HepG2 (cell line): ENCODE results near the gene PHRF1. TPM values are rescaled to one million over a fixed set of nuclear protein-coding genes. Genes with fewer than 3 reads are reported as not detected.

Experiments
- ATAD3A ChIP-seq: sonication (generic); formaldehyde crosslinking; IDR thresholded peaks from 2 replicates; pipeline ENCODE4 v1.4.0; 2020; ENCODE audit warnings: missing genetic modification reagents
- JUNB ChIP-seq: sonication (generic); formaldehyde crosslinking; IDR thresholded peaks from 2 replicates; pipeline ENCODE4 v1.8.0; 2022; ENCODE audit warnings: missing genetic modification reagents, mild to moderate bottlenecking, borderline replicate concordance
- KLF12 ChIP-seq: sonication (generic); formaldehyde crosslinking; IDR thresholded peaks from 2 replicates; pipeline ENCODE4 v1.4.0; 2020; ENCODE audit warnings: missing genetic modification reagents, borderline replicate concordance
- MXD3 ChIP-seq: IDR thresholded peaks from 2 replicates; pipeline ENCODE4 v1.6.1; 2016; ENCODE audit warnings: mild to moderate bottlenecking, missing biosample characterization, missing genetic modification reagents
- NCOA2 ChIP-seq: sonication (generic); formaldehyde crosslinking; IDR thresholded peaks from 2 replicates; pipeline ENCODE4 v1.8.0; 2022; ENCODE audit warnings: inconsistent platforms
- NR0B2 ChIP-seq: sonication (generic); formaldehyde crosslinking; IDR thresholded peaks from 2 replicates; pipeline ENCODE4 v1.4.0; 2020; ENCODE audit warnings: mild to moderate bottlenecking, missing genetic modification reagents
- POGK ChIP-seq: sonication (generic); formaldehyde crosslinking; conservative IDR thresholded peaks from 2 replicates; pipeline ENCODE4 v1.8.0; 2022; ENCODE audit warnings: mild to moderate bottlenecking, moderate library complexity, missing genetic modification reagents
- RFX3 ChIP-seq: IDR thresholded peaks from 2 replicates; pipeline ENCODE4 v1.6.1; 2016; ENCODE audit warnings: missing biosample characterization, missing genetic modification reagents
- RXRB ChIP-seq: IDR thresholded peaks from 2 replicates; pipeline ENCODE4 v1.6.1; 2016; ENCODE audit warnings: borderline replicate concordance, missing genetic modification reagents, missing compliant biosample characterization
- STAG1 ChIP-seq: sonication (generic); formaldehyde crosslinking; IDR thresholded peaks from 2 replicates; pipeline ENCODE4 v1.4.0; 2020; ENCODE audit warnings: missing genetic modification reagents
- TGIF2 ChIP-seq: IDR thresholded peaks from 2 replicates; pipeline ENCODE4 v1.6.1; 2016; ENCODE audit warnings: control low read depth, missing compliant biosample characterization
- ZBTB40 ChIP-seq, 2 experiments: fragments of 450-650 bp in 1 of 2; sonication (generic) in 1 of 2; formaldehyde crosslinking in 1 of 2; IDR thresholded peaks; 2 replicates each; pipeline versions ENCODE4 v1.6.1 to v1.8.0; 2016 to 2022; ENCODE audit warnings: antibody characterized with exemption in 1 of 2, mild to moderate bottlenecking in 1 of 2, missing genetic modification reagents in 1 of 2
- ZFX ChIP-seq: sonication (generic); formaldehyde crosslinking; IDR thresholded peaks from 2 replicates; pipeline ENCODE4 v1.4.0; 2020; ENCODE audit warnings: mild to moderate bottlenecking, low read depth, missing genetic modification reagents, moderate library complexity
- ZNF275 ChIP-seq: sonication (generic); formaldehyde crosslinking; IDR thresholded peaks from 2 replicates; pipeline ENCODE4 v1.8.0; 2022; ENCODE audit warnings: missing genetic modification reagents, mild to moderate bottlenecking, inconsistent platforms, borderline replicate concordance
- ZNF547 ChIP-seq: sonication (generic); formaldehyde crosslinking; IDR thresholded peaks from 2 replicates; pipeline ENCODE4 v1.5.1; 2020; ENCODE audit warnings: mild to moderate bottlenecking, missing genetic modification reagents
- ZNF83 ChIP-seq: sonication (generic); formaldehyde crosslinking; IDR thresholded peaks from 2 replicates; pipeline ENCODE4 v1.4.0; 2020; ENCODE audit warnings: missing genetic modification reagents, mild to moderate bottlenecking, borderline replicate concordance
- polyA plus RNA-seq, 8 experiments: library from polyadenylated mRNA; depleted of rRNA in 3 of 8; stranded (reverse) in 7 of 8; unstranded in 1 of 8; fragments of >200 nt; fragmentation: Illumina TruSeq in 4 of 8; extraction: Trizol in 4 of 8; gene quantifications; 2 replicates each; pipeline versions ENCODE4 v1.2.1 to v1.2.3, GENCODE V29; 2011 to 2016; ENCODE audit warnings: low read depth in 4 of 8, missing spikeins in 1 of 8, mixed read lengths in 1 of 8; ENCODE audit not compliant: insufficient read depth in 1 of 8
- total RNA-seq, 5 experiments: library from RNA; depleted of rRNA; stranded (reverse); fragments of >200 nt; fragmentation: Illumina TruSeq; extraction: Trizol; gene quantifications; 2 replicates each; pipeline ENCODE4 v1.2.3, GENCODE V29; 2016; ENCODE audit warnings: low read depth in 1 of 5

PHRF1 gene
- total and polyA plus RNA-seq, 2 of the 13 experiments (the other 11 are each of a cell fraction or from before 2014, with no cell fraction given): 8.2 to 16.7 TPM

GRCh38 chr11:538431-539051 lies 37.7 kb upstream of the PHRF1 start (continued):
- TF ChIP-seq POGK (CRISPR knock-in tag): no peak
- TF ChIP-seq ZFX: peak; percentile 29; the same call in 1 of the 2 replicates
- no peak for TF ChIP-seq STAG1 (CRISPR knock-in tag)
- TF ChIP-seq TGIF2: no peak
- TF ChIP-seq ZNF275 (CRISPR knock-in tag): no peak
- TF ChIP-seq RXRB (CRISPR knock-in tag): 0 out of 2 replicates have a peak, but pooled peaks have one; percentile 20
- no peak for TF ChIP-seq NCOA2 (CRISPR knock-in tag)
- TF ChIP-seq ZNF83 (CRISPR knock-in tag): no peak
- TF ChIP-seq KLF12 (CRISPR knock-in tag): no peak
- 0 out of 2 replicates have a peak, but pooled peaks have one; percentile 27 for TF ChIP-seq JUNB (CRISPR knock-in tag)
- no peak for TF ChIP-seq ZBTB40 (IDR thresholded peaks at IDR 0.05)
- peak; percentile 78; the same call in 1 of the 2 replicates for TF ChIP-seq ZBTB40 (CRISPR knock-in tag; IDR thresholded peaks at IDR 0.05)
- TF ChIP-seq ZNF547 (CRISPR knock-in tag): peak; percentile 48; the same call in 1 of the 2 replicates
- TF ChIP-seq ATAD3A (CRISPR knock-in tag): no peak
- no peak for TF ChIP-seq MXD3
- TF ChIP-seq NR0B2: no peak
- TF ChIP-seq RFX3: no peak
